ENCODE results near the gene CEP128. TPM values are rescaled to one million over a fixed set of nuclear protein-coding genes. Genes with fewer than 3 reads are reported as not detected.

Gene CEP128
- total RNA-seq, 1 experiment from 2014 or later, result 27.3 TPM

- CTCF ChIA-PET, result no interaction called here
- BruUV-seq (replicated peaks), result no TSS peak
- intact Hi-C loops (cut with micrococcal nuclease; ENCODE audit: unreplicated experiment), result no loop called here
These were observed 242.6 kb downstream of the CEP128 start for GRCh38 chr14:80698974-80699373.

GRCh38 chr14:80695869-80696268, 245.7 kb downstream of the CEP128 start:
- TF ChIP-seq EZH2 (IDR thresholded peaks at IDR 0.05; ENCODE audit: borderline replicate concordance, low read depth, low read length, poor library complexity, severe bottlenecking), result no peak
- no peak for TF ChIP-seq CTCF (conservative IDR thresholded peaks at IDR 0.05; ENCODE audit: low read depth, low read length)

More at GRCh38 chr14:80698974-80699373, 242.6 kb downstream of the CEP128 start:
- Histone ChIP-seq H3K9me3 (ENCODE audit: low read depth, low read length, poor library complexity, severe bottlenecking) (no peaks in the 10 kb centered on the region), H3K27ac (ENCODE audit: low read depth, low read length, poor library complexity, severe bottlenecking) (no peak overlapping the region), H3K27me3 (replicated peaks; ENCODE audit: insufficient read depth, low read depth, low read length, poor library complexity) (no peaks in the 10 kb centered on the region), H3K4me1 (ENCODE audit: insufficient read depth, low read length, poor library complexity, severe bottlenecking) (no peaks in the 10 kb centered on the region), H3K36me3 (ENCODE audit: insufficient read depth, low read length, poor library complexity, severe bottlenecking) (no peaks in the 10 kb centered on the region), H3K4me3 (ENCODE audit: low read depth, low read length, poor library complexity, severe bottlenecking) (no peak overlapping the region)
- POLR2A ChIA-PET (ENCODE audit: low non-redundant PET), result no interaction called here
- DNase-seq (ENCODE audit: low spot score), result no peak
- no peak for TF ChIP-seq CTCF (conservative IDR thresholded peaks at IDR 0.05; ENCODE audit: low read depth, low read length)
- no peak for TF ChIP-seq EZH2 (IDR thresholded peaks at IDR 0.05; ENCODE audit: borderline replicate concordance, low read depth, low read length, poor library complexity, severe bottlenecking)

GRCh38 chr14:80692903-80693302, 248.6 kb downstream of the CEP128 start:
- intact Hi-C loops (cut with micrococcal nuclease; ENCODE audit: unreplicated experiment), result no loop called here
- no TSS peak for BruUV-seq (replicated peaks)
- Histone ChIP-seq H3K27me3 (replicated peaks; ENCODE audit: insufficient read depth, low read depth, low read length, poor library complexity) (no peaks in the 10 kb centered on the region), H3K9me3 (ENCODE audit: low read depth, low read length, poor library complexity, severe bottlenecking) (no peaks in the 10 kb centered on the region), H3K36me3 (ENCODE audit: insufficient read depth, low read length, poor library complexity, severe bottlenecking) (no peaks in the 10 kb centered on the region), H3K27ac (ENCODE audit: low read depth, low read length, poor library complexity, severe bottlenecking) (no peak overlapping the region), H3K4me3 (ENCODE audit: low read depth, low read length, poor library complexity, severe bottlenecking) (no peak overlapping the region), H3K4me1 (ENCODE audit: insufficient read depth, low read length, poor library complexity, severe bottlenecking) (no peaks in the 10 kb centered on the region)
- DNase-seq (ENCODE audit: low spot score), result no peak
- ChIA-PET CTCF (no interaction called here), POLR2A (ENCODE audit: low non-redundant PET) (no interaction called here)
- TF ChIP-seq CTCF (conservative IDR thresholded peaks at IDR 0.05; ENCODE audit: low read depth, low read length) (no peak), EZH2 (IDR thresholded peaks at IDR 0.05; ENCODE audit: borderline replicate concordance, low read depth, low read length, poor library complexity, severe bottlenecking) (no peak)

More at GRCh38 chr14:80695869-80696268, 245.7 kb downstream of the CEP128 start:
- Histone ChIP-seq H3K4me1 (ENCODE audit: insufficient read depth, low read length, poor library complexity, severe bottlenecking) (no peaks in the 10 kb centered on the region), H3K9me3 (ENCODE audit: low read depth, low read length, poor library complexity, severe bottlenecking) (no peaks in the 10 kb centered on the region), H3K36me3 (ENCODE audit: insufficient read depth, low read length, poor library complexity, severe bottlenecking) (no peaks in the 10 kb centered on the region), H3K27ac (ENCODE audit: low read depth, low read length, poor library complexity, severe bottlenecking) (no peak overlapping the region), H3K27me3 (replicated peaks; ENCODE audit: insufficient read depth, low read depth, low read length, poor library complexity) (no peaks in the 10 kb centered on the region), H3K4me3 (ENCODE audit: low read depth, low read length, poor library complexity, severe bottlenecking) (no peak overlapping the region)
- POLR2A ChIA-PET (ENCODE audit: low non-redundant PET), result no interaction called here
- CTCF ChIA-PET, result no interaction called here
- no TSS peak for BruUV-seq (replicated peaks)
- intact Hi-C loops (cut with micrococcal nuclease; ENCODE audit: unreplicated experiment), result no loop called here
- DNase-seq (ENCODE audit: low spot score), result no peak

Measured in A673 (cell line).